SH-SY5Y (cell line): ENCODE measurements around the gene VTI1A.

Experiments
- GATA2 ChIP-seq: IDR thresholded peaks from 2 replicates; pipeline ENCODE4 v1.6.1; 2011; ENCODE audit warnings: mild to moderate bottlenecking, low read depth, low read length
- GATA3 ChIP-seq: IDR thresholded peaks from 2 replicates; pipeline ENCODE4 v1.6.1; 2011; ENCODE audit warnings: low read depth, mild to moderate bottlenecking, low read length, moderate library complexity

DNA sequence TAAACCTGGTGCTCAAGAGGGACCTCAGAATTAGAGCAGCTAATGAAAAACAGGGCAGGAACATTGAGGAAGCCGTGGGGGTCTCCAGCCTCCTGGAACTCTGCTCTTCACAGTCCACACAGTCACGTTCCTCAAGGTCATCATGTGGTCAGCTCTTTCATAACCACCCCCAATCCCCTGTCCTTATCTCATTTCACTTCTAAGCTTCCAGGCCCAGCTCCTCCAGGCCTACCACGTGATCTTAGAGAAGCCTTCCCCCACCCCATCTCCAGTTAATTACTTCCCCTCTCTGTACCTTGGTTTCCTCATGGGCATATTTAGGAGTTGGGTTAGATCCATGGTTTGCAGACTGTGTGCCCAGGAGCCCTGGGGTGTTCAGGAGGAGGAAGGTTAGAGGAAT is 396.6 kb downstream of the VTI1A start:
- TF ChIP-seq GATA2 (no peak), GATA3 (no peak)
